Suprapubic skin (tissue), 4 donors: ENCODE data around the gene COG3. TPM values are rescaled to one million over a fixed set of nuclear protein-coding genes. Genes with fewer than 3 reads are reported as not detected.
A peak's percentile ranks its signal among the peaks of the same experiment; 100 is the strongest.

Experiments used
- DNase-seq, 2 donors: peaks; one replicate each; pipeline ENCODE4 v3.0.0-alpha.2; 2019; ENCODE audit warnings: low spot score in 2 of 2
- H3K27ac ChIP-seq: fragments of 200-600 bp; sonication (generic); one replicate; pipeline ENCODE4 v1.5.1; 2019
- H3K27me3 ChIP-seq: fragments of 200-600 bp; sonication (generic); one replicate; pipeline ENCODE4 v1.5.1; 2019
- H3K36me3 ChIP-seq: fragments of 200-600 bp; sonication (generic); one replicate; pipeline ENCODE4 v1.5.1; 2019
- H3K4me1 ChIP-seq: fragments of 200-600 bp; sonication (generic); one replicate; pipeline ENCODE4 v1.5.1; 2019
- H3K4me3 ChIP-seq: fragments of 200-600 bp; sonication (generic); one replicate; pipeline ENCODE4 v1.5.1; 2019; ENCODE audit warnings: mild to moderate bottlenecking
- H3K9me3 ChIP-seq: fragments of 200-600 bp; sonication (generic); one replicate; pipeline ENCODE4 v1.5.1; 2019
- CTCF ChIP-seq, 2 donors: fragments of 200-600 bp in 1 of 2; fragments of 450-650 bp in 1 of 2; sonication (generic) in 1 of 2; IDR thresholded peaks; one replicate each; pipeline ENCODE4 v1.5.1; 2016 to 2019; ENCODE audit warnings: antibody characterized with exemption in 2 of 2, mild to moderate bottlenecking in 1 of 2, moderate library complexity in 1 of 2
- EP300 ChIP-seq: sonication (generic); formaldehyde crosslinking; IDR thresholded peaks from one replicate; pipeline ENCODE4 v1.6.1; 2017; ENCODE audit warnings: antibody characterized with exemption
- POLR2A ChIP-seq, 2 donors: fragments of 450-650 bp; IDR thresholded peaks; one replicate each; pipeline ENCODE4 v1.6.1; 2017; ENCODE audit warnings: antibody characterized with exemption in 2 of 2, mild to moderate bottlenecking in 2 of 2, moderate library complexity in 2 of 2
- POLR2AphosphoS5 ChIP-seq, 3 donors: sonication (generic); formaldehyde crosslinking; IDR thresholded peaks; one replicate each; pipeline ENCODE4 v1.6.1; 2017; ENCODE audit warnings: antibody characterized with exemption in 3 of 3
- WGBS: methylation state at CpG from one replicate; pipeline ENCODE4 v1.1.5; 2018; 5-methylcytosine and 5-hydroxymethylcytosine counted together
- total RNA-seq, 4 donors: library from RNA; depleted of rRNA; stranded (reverse); fragments of >200 nt; gene quantifications; one replicate each; pipeline ENCODE4 v1.1.0, GENCODE V29; 2016

COG3 gene
- total RNA-seq, 4 donors from 2014 or later, result 23.8 to 70.5 (median 31.7) TPM

DNA sequence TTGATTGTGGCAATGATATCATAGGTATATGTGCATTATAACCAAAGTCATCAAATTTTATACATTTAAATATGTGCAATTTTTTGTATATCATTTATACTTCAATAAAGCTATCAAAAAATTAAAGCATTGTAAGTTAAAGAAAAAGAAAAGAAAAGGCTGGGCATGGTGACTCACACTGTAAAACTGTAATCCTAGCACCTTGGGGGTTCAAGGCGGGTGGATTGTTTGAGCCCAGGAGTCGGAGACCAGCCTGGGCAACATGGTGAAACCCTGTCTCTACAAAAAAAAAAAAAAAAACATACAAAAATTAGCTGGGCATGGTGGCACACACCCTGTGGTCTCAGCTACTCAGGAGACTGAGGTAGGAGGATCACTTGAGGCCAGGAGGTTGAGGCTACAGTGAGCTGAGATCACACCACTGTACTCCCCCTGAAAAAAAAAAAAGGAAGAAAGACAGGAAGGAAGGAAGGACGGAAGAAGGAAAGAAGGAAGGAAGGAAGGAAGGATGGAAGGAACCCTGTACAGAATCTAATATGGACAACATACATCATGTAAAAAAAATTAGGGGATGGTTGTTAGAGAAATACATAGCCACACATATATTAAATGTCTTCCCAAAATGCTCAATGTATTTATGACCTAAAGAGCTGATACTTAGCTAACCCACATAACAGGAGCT, 24.8 kb upstream of the COG3 start:
- DNase-seq, result no peak
- Histone ChIP-seq H3K9me3 (no peaks in the 10 kb centered on the region), H3K36me3 (no peaks in the 10 kb centered on the region), H3K27ac (no peak overlapping the region), H3K4me3 (no peak overlapping the region), H3K27me3 (no peaks in the 10 kb centered on the region), H3K4me1 (peaks cover 16% of the 10 kb centered on the region)
- 80% methylated on average over 3 of the region's 3 CpGs for WGBS
- no peak for TF ChIP-seq POLR2A (IDR thresholded peaks at IDR 0.05)

- Histone ChIP-seq H3K27ac (no peak overlapping the region), H3K36me3 (no peaks in the 10 kb centered on the region), H3K4me3 (no peak overlapping the region), H3K27me3 (peaks cover 3% of the 10 kb centered on the region), H3K4me1 (peaks cover 16% of the 10 kb centered on the region), H3K9me3 (no peaks in the 10 kb centered on the region)
- DNase-seq, result no peak
- WGBS, result 20% methylated on average over 2 of the region's 2 CpGs
- TF ChIP-seq EP300 (no peak), POLR2AphosphoS5 (IDR thresholded peaks at IDR 0.05) (no peak), POLR2A (IDR thresholded peaks at IDR 0.05) (no peak), CTCF (IDR thresholded peaks at IDR 0.05) (peak in 1 of 2 donors; percentile 8)
Measured at GRCh38 chr13:45441633-45442032, 23.1 kb upstream of the COG3 start.

GRCh38 chr13:45445053-45445452, 19.7 kb upstream of the COG3 start:
- TF ChIP-seq POLR2A (IDR thresholded peaks at IDR 0.05) (no peak), CTCF (IDR thresholded peaks at IDR 0.05) (no peak), EP300 (no peak), POLR2AphosphoS5 (IDR thresholded peaks at IDR 0.05) (no peak)
- no peaks in the 10 kb centered on the region for H3K36me3 ChIP-seq
- H3K4me3 ChIP-seq, result no peak overlapping the region
- no peak overlapping the region for H3K27ac ChIP-seq
- H3K9me3 ChIP-seq, result no peaks in the 10 kb centered on the region
- DNase-seq, result no peak
- 79% methylated on average over 6 of the region's 6 CpGs for WGBS
- H3K27me3 ChIP-seq, result peaks cover 3% of the 10 kb centered on the region
- H3K4me1 ChIP-seq, result peaks cover 16% of the 10 kb centered on the region

- H3K36me3 ChIP-seq, result no peaks in the 10 kb centered on the region
- peaks cover 3% of the 10 kb centered on the region for H3K27me3 ChIP-seq
- H3K9me3 ChIP-seq, result no peaks in the 10 kb centered on the region
- 58% methylated on average over 7 of the region's 7 CpGs for WGBS
- no peak for DNase-seq
- no peak overlapping the region for H3K4me3 ChIP-seq
- H3K4me1 ChIP-seq, result peaks cover 10% of the 10 kb centered on the region
- no peak for TF ChIP-seq EP300
- no peak for TF ChIP-seq POLR2A (IDR thresholded peaks at IDR 0.05)
- no peak for TF ChIP-seq POLR2AphosphoS5 (IDR thresholded peaks at IDR 0.05)
- TF ChIP-seq CTCF (IDR thresholded peaks at IDR 0.05), result no peak
- H3K27ac ChIP-seq, result no peak overlapping the region
Measured at GRCh38 chr13:45446181-45446580, 18.6 kb upstream of the COG3 start.

DNA sequence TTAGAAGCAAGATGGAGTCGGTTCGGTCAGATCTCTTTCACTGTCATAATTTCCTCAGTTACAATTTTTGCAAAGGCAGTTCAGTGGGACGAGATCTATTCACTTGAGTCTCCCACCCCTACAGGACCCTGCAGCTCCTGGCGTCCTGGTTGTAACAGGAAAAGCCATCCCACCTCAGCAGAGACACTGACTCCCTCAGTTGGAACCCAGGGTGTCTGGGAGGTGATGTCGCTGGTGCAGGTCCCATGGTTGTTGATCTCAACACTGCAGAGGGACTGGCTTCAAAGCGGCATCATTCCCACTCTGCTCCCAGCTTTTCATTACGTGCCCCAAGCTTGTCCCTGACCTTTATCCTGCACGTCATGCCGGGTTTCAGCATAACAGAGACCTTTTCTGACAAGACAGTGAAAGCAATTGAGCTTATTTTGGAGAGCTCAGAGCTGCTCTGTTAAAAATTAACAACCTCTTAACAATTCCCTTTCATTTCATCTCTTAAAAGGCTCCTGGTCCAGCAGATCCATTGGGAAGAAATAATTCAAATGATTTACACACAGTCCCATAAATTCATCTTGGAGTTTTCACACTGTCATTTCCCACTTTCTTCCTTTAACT, 17.6 kb upstream of the COG3 start:
- H3K27ac ChIP-seq, result no peak overlapping the region
- peaks cover 3% of the 10 kb centered on the region for H3K27me3 ChIP-seq
- H3K4me1 ChIP-seq, result no peaks in the 10 kb centered on the region
- no peak overlapping the region for H3K4me3 ChIP-seq
- WGBS, result 84% methylated on average over 9 of the region's 9 CpGs
- no peak for TF ChIP-seq EP300
- no peak for TF ChIP-seq CTCF (IDR thresholded peaks at IDR 0.05)
- TF ChIP-seq POLR2AphosphoS5 (IDR thresholded peaks at IDR 0.05), result no peak
- no peak for TF ChIP-seq POLR2A (IDR thresholded peaks at IDR 0.05)
- no peaks in the 10 kb centered on the region for H3K36me3 ChIP-seq
- DNase-seq, result no peak
- H3K9me3 ChIP-seq, result no peaks in the 10 kb centered on the region
